ENCODE data around the gene BPIFB3.
"Not testable (repeated sequence)": the region's sequence is repeated elsewhere in the genome, so short reads cannot be mapped to it uniquely, and the experiment has no call there.

Gene BPIFB3

GRCh38 chr20:33092361-33092760 lies 38.7 kb downstream of the BPIFB3 start:
- DNase-seq, result no peak

DNA sequence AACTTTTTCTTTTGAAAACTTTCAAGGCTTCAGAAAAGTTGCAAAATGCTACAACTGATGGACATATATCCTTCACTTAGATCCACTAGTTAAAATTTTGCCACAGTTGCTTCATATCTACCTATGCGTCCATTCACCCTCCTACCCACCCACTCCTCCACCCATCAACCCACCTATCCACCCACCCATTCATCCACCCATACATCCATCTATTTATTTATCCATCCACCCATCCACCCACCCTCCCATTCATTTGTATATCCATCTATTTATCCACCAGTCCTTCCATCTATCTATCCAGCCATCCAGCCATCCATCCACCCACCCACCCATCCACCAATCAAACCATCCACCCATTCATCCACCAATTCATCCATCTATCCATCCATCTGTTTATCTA lies 39.4 kb downstream of the BPIFB3 start:
- no peak for DNase-seq

- no peak for DNase-seq
Observed at GRCh38 chr20:33093582-33093981, 39.9 kb downstream of the BPIFB3 start.

DNA sequence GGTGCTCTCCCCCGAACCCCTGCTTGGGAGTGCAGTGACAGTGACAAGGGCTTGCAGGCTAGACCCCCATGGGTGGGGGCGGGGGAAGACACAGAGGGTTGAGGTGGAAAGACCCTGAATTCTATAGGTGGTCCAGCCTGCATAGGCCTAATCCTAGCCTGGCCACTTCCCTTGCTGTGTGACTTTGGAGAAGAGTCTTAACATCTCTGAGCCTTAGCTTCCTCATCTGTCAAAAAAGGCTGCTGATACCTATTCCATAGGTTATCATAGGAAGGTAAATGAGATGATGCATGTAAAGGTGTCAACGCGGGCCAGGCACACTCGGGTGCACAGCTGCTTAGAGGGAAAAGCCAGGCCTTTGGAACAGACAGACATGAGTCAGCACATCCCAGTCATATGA lies 41.5 kb downstream of the BPIFB3 start:
- DNase-seq, result no peak

DNA sequence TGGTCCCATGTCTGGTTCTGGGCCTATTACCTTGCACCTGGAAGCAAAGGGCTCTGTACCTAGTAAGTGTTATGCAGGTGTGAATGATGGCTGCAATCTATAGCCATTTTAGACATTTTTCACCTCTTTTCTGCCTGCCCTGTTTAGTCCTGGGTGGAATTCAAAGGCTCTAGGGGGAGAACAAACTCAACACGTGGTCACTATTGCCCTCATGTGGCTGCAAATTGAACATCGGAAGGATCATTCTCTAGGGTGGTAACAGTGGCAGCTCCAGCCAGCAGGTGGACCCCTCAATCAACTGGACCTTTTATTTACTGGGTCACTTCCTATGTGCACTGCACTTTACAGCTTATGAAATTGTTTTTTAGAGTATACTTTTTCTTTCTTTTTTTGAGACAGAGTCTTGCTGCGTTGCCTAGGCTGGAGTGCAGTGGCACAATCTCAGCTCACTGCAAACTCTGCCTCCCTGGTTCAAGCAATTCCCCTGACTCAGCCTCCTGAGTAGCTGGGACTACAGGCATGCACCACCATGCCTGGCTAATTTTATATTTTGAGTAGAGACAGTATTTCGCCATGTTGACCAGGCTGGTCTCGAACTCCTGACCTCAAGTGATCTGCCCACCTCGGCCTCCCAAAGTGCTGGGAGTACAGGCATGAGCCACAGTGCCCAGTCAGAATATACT lies 42.3 kb downstream of the BPIFB3 start:
- DNase-seq, result peak; percentile 52

GRCh38 chr20:33097001-33097400 lies 43.3 kb downstream of the BPIFB3 start:
- no peak for DNase-seq

DNA sequence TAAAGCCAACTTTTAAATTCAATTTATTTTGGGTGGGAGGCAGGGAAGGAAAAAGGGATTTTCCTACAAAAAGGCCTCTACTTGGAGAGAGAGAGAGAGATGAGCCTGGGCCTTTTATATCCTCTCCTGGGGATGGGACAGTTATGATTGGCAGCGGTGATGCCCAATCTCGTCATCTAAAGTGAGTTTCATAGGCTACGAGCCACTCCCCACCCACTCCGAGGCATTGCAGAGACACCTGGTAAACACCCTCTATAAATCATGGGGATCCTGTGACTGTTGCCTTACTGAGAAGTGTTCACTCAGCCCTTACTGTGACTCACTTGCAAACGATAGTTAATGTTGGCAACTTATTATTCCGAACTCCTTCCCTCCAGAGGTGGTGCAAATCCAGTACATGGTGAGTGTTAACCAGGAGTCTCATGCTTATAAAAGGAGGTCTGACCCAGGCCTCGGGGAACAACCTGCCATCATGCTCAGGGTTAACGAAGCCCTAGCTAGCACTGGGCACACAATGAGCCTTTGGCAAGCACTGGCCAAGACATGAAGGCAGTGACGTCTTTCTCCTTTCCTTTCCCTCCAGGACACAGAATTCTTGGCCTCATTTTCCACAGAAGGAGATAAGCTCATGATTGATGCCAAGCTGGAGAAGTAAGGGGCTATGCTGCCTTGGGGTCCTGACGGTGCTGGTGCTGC lies 46.3 kb downstream of the BPIFB3 start:
- DNase-seq, result no peak

DNA sequence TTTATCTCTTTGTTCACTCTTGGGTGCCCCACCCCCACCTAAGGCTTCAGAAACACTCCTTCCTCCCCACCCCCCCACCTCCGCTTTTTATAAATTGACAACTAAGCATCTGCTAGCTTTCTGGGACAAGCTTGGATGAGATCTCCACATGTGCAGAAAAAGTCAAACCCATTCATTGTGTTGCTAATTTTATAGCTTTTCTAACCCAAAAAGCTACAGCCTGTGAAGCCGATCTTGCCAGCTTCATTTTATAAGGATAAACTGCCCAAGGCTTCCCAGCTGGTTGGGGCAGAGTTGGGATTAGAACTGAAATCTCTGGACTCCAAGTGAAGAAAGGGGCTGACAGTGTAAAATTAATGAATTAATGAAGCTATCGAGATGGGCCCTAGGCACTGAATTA lies 49.9 kb downstream of the BPIFB3 start:
- no peak for DNase-seq

DNA sequence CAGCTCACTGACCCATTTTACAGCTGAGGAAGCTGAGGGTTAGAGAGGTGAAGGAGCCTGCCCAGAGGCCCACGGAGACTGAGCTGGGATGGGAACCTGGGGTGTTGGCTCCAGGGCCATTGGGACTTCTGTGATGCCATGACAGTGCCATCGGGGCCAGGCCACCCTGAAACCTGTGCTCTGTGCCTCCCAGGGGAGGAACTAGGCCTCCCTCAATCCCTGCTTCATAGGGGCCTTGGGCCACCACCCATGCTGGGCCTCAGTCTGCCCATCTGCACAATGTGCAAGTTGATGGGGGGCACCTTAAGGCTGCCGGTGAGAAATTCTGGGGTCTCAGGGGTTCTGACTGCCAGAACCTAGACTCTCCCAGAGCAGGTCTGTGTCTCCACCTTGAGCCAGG lies 50.6 kb downstream of the BPIFB3 start:
- DNase-seq, result no peak

GRCh38 chr20:33105316-33105924 lies 51.7 kb downstream of the BPIFB3 start:
- DNase-seq, result no peak

DNA sequence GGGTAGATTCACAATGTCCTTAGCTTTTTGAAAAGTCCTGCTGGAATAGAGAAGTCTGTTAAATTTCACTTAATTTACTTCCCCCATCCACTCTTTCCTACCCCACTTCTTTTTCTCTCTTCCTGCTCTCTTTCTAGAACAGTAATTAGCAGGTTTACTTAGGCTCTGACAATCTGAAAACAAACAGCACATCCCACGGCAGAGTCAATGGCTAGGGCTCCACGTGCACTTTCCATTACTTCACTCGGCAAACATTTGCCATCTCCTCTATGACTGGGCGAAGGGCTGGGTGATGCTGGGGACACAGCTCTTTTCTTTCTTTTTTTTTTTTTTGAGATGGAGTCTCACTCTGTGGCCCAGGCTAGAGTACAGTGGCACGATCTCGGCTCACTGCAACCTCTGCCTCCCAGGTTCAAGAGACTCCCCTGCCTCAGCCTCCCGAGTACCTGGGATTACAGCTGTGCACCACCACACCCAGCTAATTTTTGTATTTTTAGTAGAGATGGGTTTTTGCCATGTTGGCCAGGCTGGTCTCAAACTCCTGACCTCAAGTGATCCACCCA lies 52.4 kb downstream of the BPIFB3 start:
- not testable (repeated sequence) for DNase-seq

- DNase-seq, result no peak
Observed at GRCh38 chr20:33108661-33109060, 55.0 kb downstream of the BPIFB3 start.

- no peak for DNase-seq
Observed at GRCh38 chr20:33110147-33110825, 56.6 kb downstream of the BPIFB3 start.

DNA sequence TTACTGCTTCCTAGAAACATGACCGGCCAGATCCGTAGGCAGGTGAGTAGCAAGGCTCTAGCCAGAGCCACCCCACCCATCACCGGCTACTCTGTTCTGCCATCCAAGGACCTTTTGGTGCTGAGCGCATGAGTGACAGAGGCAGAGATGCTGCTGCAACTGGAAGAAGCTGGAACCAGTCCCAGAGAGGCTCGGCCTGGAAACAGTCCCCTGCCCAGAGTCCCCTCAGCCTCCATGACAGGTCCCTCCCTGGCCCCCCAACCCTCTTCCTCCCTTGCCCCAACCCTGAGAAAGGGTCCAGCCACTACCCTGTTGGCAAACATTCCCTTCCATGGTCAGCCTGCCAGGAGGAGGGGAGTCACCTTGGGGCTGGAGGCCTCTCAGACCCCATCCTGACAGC lies 57.6 kb downstream of the BPIFB3 start:
- no peak for DNase-seq

GRCh38 chr20:33112547-33113386 lies 59.1 kb downstream of the BPIFB3 start:
- no peak for DNase-seq

DNA sequence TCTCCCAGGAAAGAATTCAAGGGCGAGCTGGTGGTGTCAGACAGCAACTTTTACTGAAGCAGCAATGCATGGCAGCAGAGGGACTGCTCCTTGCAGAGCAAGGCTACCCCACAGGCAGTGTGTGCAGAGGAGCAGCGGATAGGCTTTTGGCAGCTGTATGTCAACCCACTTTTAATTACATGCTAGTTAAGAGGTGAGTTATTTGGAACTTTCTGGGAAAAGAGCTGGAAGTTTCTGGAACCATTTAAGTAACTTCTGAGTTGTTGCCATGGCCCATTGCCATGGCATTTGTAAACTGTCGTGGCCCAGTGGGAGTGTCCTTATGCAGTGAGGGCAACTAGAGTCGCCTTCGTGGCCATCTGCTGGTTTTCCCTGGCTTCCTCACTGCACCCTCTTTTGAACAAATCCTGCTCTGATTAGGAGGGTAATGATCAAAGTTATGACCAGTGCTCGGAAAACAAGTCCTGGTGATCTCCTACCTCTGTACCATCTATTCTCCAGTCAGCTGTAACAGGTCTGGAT lies 59.7 kb downstream of the BPIFB3 start:
- DNase-seq, result no peak

GRCh38 chr20:33115501-33115900 lies 61.8 kb downstream of the BPIFB3 start:
- not testable (repeated sequence) for DNase-seq

DNA sequence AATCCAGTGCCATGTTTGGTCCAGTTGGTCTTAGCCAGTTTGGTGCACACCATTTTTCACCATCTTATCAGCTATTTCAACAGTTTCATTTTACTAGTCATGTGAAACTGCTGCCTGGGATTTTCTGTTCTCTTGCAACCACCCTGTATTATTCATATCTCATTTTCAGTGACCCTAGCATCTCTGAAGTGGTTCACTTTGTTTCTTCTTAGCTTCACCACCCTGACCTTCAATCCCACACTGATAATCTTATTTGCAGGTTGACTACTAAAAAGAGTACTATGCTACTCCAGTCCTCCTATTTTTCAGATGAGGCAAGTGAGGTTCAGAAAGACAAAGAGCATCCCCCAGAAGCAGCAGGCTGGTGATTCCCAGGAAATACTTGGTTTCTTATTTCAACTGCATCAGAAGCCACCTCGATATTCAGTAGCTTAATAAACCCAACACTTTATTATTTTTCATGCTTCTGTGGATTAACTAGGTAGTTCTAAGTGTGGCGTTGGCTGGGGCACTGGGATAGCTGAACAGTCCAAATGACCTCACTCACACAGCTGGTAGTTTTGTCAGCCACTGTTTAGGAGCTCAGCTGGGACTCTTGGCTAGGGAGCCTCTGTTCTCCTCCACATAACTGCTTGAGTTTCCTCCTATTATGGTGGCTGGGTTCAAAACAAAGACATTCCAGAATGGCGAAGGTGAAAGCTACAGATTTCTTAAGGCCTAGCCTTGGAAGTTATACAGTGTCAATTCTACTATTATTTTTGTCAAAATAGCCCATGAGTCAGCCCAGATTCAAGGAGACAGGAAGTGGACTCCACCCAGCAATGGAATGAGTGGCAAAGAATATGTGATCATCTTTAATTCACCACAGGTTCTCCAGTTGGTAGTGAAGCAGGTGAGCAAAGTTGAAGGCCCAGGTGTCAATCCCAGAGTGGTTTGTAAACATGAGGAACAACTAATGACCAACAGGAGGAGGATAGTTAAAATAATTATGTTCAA lies 66.3 kb downstream of the BPIFB3 start:
- no peak for DNase-seq

DNA sequence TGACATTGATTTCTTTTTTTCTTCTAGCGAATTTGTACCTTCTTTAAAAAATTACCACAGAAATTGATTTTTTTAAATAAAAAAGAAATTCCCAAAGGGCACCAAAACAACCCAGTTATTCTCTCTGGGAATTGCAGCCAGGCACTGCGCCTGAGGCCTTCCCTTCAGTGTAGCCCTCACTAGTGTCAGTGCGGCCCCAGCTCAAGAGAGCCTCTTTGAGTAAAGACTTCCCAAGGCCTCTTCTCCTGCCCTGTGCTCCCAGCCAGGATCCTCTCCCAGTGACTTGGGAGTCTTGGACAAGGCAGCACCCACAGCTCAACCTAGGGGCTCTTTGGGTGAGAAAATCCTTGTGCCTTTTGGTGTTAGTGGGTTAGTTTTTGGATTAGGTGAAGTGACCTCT lies 67.2 kb downstream of the BPIFB3 start:
- no peak for DNase-seq

DNA sequence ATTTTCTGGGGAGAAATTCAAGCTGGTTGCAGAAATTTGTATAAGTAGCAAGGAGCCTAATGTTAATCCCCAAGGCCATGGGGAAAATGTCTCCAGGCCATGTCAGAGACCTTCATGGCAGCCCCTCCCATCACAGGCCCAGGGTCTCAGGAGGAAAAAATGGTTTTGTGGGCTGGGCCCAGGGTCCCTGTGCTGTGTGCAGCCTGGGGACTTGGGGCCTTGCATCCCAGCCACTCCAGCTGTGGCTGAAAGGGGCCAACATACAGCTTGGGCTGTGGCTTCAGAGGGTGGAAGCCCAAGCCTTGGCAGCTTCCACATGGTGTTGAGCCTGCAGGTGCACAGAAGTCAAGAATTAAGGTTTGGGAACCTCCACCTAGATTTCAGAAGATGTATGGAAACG lies 68.6 kb downstream of the BPIFB3 start:
- not testable (repeated sequence) for DNase-seq

Data from CD4-positive, alpha-beta T cell treated with Interleukin-17A for 4 hours (primary cell).